ENCODE data around the gene DUSP1. TPM values are rescaled to one million over a fixed set of nuclear protein-coding genes. Genes with fewer than 3 reads are reported as not detected.

The DUSP1 gene
- total RNA-seq, 1 donor from 2014 or later: 84.2 TPM

DNA sequence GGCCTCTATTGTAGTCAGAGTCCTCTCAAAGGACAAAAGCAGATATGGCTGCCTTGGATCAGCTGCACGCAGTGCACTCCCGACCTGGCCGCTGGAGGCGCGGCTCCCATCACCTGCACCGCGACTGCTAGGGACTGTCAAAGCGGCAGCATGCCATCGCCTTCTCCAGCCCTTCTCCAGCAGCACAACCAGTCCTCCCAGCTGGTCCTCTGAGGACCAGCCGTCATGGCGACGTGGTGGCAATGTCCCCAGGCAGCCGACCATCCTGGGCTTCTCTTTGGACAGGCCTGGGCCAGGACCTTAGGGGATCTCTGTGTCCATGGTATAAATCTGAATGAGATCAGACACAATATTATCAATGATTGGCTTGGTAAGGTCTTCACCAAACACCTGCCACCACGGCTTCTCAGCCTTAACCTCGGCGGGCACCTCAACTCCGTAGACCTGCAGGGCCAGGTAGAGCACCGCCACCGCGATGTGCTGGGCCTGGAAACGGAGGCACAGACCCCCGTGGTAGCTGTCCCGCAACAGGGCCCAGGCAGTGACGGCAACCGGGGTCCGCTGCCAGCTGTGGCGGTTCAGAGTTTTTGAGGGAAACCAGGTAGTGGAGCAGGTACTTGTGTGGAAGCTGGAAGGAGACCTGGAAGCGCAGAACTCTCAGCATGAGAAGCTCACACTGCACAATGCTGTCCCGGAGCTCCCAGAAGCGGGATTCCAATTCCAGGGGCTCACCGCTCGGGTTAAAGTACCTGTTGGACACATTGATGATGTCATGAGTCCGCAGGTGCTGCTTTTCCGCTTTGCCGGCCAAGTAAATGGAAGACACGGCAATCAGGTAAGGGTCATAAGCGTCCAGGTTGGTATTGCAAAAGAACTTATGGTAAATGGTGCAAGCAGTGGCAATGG lies 8.5 kb downstream of the DUSP1 start:
- DNase-seq (ENCODE audit: low spot score): no peak

DNA sequence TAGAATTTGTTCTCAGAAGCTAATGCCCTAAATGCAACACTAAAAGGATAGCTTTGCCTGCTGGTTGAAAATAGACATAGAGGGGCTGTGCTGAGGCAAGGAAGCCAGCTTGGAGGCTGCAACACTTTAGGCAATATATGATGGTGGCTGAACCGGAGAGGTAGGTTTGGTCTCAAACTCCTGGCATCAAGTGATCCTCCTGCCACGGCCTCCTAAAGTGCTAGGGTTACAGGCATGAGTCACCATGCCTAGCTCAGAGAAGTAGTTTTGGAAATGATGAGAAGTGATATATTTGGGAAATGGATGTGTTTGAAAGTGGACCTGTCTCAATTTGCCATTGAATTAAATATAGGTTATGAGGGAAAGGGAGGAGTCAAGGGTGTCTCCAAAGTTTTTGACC lies 10.0 kb downstream of the DUSP1 start:
- no peak for DNase-seq (ENCODE audit: low spot score)

DNA sequence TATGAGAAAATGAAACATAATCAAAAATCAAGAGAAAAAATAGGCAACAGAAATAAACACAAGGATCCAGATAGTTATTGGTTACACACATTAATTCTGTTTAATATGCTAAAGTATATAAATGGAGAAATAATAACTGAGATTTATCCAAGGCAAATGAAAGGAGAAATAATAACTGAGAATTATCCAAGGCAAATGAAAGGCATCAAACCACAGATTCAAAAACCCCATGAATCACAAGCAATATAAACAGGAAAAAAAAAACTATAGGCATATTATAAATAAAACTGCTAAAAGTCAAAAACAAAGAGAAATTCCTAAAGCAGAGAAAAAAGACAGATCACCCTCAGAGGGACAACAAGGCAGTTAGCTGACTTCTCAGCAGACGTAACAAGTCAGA lies 10.9 kb downstream of the DUSP1 start:
- DNase-seq (ENCODE audit: low spot score): no peak

DNA sequence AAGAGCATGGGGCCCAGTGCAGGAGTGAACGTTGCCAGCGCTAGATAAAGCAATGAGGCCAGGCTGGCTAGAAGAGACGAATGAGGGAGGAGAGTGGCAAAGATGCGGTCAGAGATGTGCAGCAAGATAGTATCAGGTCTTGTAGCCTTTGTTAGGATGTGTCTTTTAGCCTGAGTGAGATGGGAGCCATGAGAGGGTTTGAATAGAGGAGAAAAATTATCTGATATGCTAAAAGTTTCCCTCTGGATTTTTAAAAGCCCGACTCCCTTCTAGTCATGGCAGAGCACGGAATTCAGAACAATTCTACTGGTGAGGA lies 12.2 kb downstream of the DUSP1 start:
- DNase-seq (ENCODE audit: low spot score): no peak

DNA sequence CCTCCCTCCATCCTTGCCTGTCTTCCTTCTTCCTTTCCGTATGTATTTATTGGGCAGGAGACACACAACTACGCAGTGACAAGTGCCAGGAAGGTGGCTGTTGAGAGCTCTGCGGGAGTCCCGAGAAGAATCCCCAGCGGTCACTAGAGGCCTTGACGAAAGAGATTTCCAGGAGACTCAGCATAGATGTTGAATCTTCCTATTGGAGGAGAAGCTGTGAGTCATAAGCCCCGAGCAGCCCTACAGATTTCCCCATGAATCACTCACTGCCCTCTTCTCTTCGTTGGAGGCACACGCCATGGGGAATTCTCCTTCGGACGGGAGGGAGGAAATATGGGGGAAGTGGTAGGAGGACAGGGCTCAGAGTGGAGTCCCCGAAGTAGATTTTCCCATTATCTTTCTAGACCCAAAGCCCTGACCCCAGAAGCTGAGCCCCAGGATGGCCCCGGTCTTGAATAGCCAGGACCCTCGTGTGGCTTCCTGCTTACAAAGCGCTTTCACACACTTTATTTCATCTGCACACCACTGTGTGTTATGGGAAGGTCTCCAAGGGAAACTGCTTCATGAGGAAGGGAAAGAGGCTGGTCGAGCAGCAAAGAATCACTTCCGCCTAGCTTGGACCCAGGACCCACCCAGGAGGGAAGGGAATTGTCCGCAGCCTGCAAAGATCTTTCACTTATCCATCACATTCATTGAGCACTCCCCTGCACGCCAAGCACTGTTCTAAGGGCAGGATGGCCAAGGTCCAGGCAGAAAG lies 12.7 kb downstream of the DUSP1 start:
- no peak for DNase-seq (ENCODE audit: low spot score)

DNA sequence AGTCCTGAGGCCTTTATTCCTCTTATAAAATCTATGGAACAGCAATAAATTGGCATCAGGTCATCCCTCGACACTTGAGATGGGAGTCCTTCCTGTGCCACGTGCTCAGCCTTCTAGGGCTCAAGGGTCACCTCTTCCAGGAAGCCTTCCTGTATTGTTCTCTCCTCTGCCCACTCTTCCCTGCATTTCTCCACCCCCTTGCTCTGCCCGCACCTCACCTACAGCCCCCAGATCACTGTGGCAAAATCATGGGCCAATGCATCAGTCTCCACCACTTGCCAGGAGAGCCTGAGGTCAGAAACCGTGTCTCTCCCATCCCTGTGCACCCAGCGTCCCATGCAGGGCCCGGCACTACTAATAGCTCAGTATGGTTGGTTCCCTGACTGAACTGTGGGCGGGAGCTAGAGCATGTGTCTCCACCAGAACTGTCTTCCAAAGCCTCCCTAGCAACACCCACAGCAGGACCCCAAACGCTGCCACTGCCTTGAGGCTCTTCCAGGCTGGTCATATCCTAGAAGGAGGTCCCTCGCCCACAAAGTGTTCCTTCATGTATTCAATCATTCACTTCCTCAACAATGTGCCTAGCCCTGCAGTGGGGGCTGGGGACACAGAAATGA lies 13.5 kb downstream of the DUSP1 start:
- no peak for DNase-seq (ENCODE audit: low spot score)

DNA sequence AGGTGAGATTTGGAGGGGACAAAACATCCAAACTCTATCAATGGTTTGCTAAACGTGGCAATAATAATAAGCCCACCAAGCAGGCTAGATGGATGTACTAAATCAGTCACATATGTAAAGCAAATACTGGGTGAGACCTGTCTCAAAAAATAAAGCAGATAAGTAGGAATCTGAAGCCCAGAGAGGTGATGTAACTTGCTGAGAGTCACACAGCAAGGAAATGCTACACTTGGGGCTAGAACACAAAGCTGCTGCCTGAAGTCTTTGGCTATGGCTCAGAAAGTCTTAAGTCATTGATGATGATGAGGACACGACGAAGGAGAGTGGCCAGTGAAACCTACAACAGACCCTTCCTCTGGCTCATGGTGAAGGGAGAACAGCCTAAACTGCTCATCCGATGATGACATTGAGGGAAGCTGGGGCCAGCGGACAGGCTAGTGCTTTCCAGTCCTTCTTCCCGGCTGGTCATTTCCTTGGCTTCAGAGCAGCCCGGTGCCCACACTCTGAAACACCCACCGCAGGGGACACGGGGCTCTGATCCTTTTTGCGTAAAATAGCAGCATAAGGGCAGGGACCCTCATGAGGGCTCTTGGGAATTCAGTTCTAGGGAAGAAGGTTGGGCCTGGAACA lies 14.1 kb downstream of the DUSP1 start:
- no peak for DNase-seq (ENCODE audit: low spot score)

DNA sequence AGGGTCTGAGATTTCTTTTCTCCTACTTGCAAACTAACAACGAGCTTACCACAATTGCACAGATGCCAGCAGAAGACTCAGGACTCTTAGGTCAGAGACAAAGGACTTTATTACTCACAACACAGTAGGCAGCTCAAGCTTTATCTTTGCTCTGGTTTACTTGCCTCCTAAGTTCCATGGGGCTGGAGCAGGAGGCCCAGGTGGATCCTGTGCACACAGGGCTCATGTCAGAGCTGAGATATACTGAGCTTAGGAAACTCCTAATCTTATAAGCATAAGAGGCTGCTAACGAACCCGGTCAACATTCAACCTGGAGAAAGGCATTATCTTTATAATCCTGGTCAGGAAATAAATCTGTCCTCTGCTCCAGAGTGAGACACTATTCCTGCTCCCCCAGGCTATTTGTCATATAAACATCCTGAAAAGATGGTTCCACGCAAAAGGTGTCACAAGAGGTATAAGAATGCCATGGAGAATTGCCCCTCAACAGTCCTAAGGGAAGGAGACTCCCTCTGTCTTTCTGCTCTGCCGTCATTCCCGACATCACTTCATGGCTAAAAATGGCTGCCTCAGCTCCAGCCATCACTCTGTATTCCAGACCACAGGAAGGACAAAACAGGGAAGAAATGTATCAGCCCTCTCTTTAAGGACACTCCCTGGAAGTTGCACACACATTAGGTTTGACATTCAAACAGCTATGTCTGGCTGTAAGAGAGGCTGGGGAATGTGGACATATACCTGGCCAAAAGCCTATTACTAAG lies 16.2 kb downstream of the DUSP1 start:
- DNase-seq (ENCODE audit: low spot score): no peak

DNA sequence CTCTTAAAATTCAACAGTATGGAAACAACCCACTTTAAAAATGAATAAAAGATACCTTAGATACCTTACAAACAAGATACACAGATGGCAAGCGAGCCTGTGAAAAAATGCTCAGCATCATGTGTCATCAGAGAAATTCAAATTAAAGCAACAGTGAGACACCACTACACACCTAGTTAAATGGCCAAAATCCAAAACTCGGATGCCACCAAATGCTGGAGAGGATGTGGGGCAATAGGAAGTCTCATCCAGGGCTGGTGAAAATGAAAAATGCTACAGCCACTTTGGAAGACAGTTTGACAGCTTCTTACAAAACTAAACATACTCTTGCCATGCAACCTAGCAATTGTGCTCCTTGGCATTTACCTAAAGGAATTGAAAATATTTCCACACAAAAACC lies 17.9 kb downstream of the DUSP1 start:
- DNase-seq (ENCODE audit: low spot score): no peak

DNA sequence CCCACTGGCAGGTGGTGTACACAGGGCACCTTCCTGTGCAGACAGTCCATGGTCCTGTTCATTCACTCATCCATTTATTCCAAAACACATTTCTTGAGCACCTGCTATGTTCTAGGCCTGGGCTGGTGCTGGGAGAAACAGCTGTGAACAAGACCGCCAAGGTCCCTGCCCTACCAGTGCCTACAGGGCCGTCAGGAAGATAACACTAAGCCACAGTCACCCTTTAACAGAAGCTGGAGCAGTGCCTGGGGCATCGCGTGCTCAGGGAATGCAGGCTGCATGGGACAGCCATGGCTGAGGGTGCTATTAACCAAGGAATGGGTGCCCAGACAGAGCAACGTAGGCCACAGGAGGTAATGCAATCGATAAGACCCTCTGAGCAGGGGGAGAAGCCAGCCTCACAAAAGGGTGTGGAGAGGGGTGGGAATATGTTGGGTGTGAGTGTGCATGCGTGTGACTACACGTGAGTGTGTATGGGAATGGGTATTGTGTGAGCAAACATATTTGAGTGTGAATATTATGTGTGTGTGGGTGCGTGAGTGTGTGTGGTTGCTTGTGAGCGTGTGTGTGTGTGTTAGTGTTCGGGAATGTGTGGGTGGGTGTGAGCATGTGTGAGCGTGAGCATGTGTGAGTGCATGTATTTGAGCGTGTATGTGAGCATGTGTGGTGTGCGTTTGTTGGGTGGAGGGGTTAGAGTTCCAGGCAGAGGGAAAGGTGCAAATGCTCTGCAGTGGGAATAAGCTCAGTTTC lies 19.1 kb downstream of the DUSP1 start:
- DNase-seq (ENCODE audit: low spot score): no peak

DNA sequence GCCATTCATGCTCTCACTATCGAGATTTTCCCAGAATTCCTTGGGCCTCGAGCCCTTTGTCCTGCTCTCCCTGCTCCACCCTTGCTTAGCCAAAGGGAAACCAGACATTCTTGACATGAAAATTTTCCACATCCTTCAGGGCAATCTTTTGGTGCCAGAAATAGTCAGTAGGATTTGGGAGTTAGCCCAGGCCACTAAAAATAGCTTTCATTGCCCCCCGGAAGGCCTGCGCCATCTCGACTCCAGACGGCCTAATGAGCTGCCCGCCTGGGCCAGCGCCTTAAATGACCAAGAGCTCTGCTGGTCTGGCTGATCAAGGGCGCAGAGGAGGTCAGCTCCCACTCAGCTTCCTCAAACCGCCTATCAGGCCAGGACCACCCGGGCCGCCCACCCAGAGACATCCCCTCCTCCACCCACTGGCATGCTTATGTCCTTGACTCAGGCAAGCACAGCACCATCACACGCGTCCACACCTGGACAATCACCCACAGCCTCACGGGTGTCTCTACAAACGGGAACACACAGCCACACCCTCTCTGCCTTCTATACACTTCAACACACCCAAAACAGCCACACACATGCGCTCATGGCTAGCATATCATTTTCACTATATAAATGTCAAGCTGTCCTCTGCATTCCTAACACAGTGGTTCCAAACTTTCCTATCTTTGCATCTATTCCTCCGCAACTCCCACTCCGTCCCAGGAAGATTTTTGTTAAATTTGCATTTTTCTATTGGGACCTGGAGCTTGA lies 20.9 kb downstream of the DUSP1 start:
- no peak for DNase-seq (ENCODE audit: low spot score)

DNA sequence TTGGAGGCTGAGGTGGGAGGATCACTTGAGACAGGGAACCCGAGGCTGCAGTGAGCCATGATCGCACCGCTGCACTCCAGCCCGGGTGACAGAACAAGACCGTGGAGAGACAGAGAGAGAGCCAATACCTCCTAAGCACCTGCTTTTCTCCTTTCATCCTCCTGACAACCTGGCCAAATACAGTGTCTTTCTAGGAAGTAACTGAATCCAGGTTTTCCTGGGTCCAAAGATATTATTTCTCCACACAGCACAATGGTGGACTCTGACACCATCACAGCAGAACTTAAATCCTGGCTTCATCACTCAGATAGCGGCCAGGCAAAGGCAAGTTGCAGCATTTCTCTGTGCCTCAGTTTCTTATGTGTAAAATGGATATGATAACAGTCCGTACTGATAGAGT lies 21.9 kb downstream of the DUSP1 start:
- DNase-seq (ENCODE audit: low spot score): no peak

DNA sequence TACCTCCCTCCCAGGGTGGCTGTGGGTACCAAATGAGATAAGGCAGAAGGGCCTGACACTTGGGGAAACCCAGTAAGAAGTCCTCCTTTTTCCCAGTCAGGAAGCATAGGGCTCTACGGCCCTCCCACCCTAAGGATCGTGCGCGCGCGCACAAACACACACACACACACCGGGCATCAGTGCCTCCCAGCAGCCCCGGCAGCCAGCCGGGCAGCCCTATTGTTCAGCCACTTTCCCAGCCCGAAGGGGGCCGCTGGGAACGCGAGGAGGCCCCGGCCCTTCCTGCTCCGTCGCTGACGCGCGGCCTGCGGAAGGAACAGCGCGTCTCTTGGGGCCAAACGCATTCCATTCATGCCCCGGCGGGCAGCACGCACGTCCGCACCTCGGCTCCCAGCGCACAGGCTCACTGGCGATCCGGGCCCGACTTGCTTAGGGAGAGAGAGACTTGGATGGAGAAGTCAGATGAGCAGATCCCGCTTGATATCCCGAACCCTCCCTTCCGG lies 22.6 kb downstream of the DUSP1 start:
- no peak for DNase-seq (ENCODE audit: low spot score)

DNA sequence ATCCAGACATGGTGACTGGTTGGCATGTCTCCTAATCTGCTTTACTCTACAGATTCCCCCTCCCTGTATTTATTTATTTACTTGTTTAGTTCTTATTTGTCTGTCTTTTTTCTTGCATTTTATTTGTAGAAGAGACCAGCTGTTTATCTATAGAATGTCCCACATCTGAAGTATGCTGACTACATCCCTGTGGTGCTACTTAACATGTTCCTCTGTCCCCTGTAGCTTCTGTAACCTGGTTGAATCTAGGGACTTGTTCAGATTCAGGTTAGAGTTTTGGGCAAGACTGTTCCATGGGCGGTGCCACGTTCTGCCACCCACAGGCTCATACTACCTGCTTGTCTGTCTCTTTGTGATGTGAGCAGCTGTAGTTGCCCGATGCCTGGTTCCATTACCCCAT lies 23.5 kb downstream of the DUSP1 start:
- DNase-seq (ENCODE audit: low spot score): no peak

DNA sequence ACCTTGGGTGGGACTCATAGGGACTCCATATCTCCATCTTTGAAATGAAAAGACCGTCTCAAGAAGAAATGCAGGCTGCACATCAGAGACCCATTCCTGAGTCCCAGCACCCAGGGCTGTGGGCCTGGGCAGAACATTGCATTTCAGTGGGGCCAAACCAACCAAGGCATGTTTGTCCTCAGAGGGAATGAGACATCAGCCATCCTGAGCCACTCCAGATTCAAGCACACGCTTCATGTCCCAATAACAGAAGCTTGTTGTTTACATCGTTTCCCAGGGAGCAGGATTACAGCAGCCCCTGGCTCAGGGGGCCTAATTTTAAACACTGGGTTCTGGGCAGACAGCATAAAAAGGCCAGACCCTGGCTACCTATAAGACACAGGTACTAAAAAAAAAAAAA lies 24.3 kb downstream of the DUSP1 start:
- no peak for DNase-seq (ENCODE audit: low spot score)

DNA sequence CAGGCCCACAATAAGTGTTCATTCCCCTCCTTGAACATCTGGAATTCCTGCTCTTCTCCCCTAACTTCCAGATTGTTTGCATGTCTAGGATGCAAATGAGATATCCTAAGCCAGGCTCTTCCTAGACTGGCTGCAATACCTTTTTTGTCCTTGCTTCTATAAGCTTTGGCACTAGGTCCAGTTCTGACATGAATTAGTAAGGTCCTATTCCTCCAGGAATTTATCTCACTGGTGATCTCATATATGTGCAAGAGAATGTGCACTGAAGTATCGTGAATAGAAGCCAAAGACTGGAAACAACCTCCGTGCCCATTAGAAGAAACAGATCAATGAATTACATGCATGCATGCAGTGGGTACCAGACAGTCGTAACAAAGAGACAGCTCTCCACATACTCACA lies 25.2 kb downstream of the DUSP1 start:
- DNase-seq (ENCODE audit: low spot score): no peak

DNA sequence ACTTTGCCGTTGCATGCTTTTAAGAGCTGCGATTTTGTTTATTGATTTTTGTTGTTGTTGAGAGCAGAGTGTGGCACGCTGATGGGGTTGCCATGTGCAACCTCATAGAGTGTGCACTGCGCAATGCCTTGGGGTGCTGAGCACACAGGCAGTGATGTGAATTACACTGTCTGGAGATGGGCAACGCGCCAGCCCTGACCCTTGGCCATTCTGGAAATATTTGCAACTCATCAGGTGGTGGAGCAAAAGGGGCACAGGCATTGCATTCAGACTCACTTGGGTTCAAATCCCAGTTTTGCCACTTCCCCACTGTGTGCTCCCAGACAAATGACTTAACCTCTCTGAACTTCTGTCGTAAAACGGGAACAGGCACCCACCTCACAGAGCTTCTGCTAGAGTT lies 25.6 kb downstream of the DUSP1 start:
- DNase-seq (ENCODE audit: low spot score): no peak

DNA sequence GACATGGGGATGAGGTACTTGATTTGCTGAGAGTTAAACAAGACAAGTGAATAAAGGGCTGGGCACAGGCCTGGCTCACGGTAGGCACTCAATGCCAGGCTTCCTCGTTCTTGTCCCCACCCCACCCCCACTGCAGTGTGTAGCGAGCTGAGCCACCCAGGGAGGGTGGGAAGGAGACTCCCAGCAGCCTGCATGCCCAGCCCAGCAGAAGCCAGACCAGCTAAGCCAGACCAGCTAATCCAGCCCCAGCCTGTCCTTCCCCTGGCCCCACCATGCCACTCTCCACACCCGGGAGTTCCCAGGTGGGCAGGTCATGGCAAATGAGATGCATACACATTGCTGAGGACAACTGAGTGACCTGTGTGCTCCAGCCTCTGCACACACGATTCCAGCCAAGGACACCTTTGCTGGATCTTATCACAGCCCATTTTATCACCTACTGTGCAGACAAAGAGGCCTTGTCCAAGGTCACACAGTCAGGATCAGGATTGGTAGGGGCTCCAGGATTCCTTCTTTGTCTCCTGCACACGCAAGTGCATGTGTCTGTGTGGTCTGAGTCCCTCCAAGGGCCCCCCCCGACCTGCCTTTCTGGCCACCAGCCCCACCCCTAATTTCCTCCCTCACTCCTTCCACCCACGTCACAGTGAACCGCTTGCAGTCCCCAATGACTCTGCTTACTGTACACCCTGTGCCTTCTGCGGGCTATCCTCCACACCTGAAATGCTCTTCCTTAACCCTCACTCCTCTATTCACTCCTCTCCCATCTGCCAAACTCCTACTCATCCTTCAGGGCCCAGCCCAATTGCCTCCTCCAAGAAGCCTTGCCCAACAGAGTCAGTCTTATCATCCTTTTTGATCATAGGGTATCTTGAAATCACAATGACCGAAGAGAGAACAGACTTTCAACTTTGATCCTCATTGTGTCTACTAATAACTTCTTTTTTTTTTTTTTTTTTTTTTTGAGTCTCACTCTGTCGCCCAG lies 26.6 kb downstream of the DUSP1 start:
- DNase-seq (ENCODE audit: low spot score): peak; percentile 83

Data from ureter (tissue), 1 donor.